GM18520 (cell line): ENCODE data around the gene ZNG1E.
"Not testable (repeated sequence)": the region's sequence is repeated elsewhere in the genome, so short reads cannot be mapped to it uniquely, and the experiment has no call there.

ENCODE experiments used
- ATAC-seq: cut with Tn5 transposase; IDR thresholded peaks from one replicate; pipeline ENCODE4 v1.9.1; 2021; ENCODE audit not compliant: unreplicated experiment

Gene ZNG1E

GRCh38 chr9:65675589-65676021 is at the start of gene ZNG1E:
TSS of gene ZNG1E (plus strand) at chr9:65675928. CDS start at chr9:65675977, 49 bp downstream.
- not testable (repeated sequence) for ATAC-seq

- not testable (repeated sequence) for ATAC-seq
Measured at GRCh38 chr9:65673579-65673978, 2.1 kb upstream of the ZNG1E start.

GRCh38 chr9:65675018-65675417 is 710 bp upstream of the ZNG1E start:
- not testable (repeated sequence) for ATAC-seq

- not testable (repeated sequence) for ATAC-seq
Measured at GRCh38 chr9:65676389-65676788, 661 bp downstream of the ZNG1E start.

- ATAC-seq, result not testable (repeated sequence)
Measured at GRCh38 chr9:65678533-65678932, 2.8 kb downstream of the ZNG1E start.

- not testable (repeated sequence) for ATAC-seq
Measured at GRCh38 chr9:65703550-65703949, 27.8 kb downstream of the ZNG1E start.

- not testable (repeated sequence) for ATAC-seq
Measured at GRCh38 chr9:65714445-65714844, 38.7 kb downstream of the ZNG1E start.

GRCh38 chr9:65737096-65737564 is 61.4 kb downstream of the ZNG1E start, which contains the start of gene FOXD4L4:
TSS of gene FOXD4L4 (plus strand) at chr9:65737146. CDS start at chr9:65737146, 0 bp downstream.
- not testable (repeated sequence) for ATAC-seq

GRCh38 chr9:65738133-65738532 is 62.4 kb downstream of the ZNG1E start:
- not testable (repeated sequence) for ATAC-seq
